GM23338 (cell line): ENCODE results near the gene DCDC2. TPM values are rescaled to one million over a fixed set of nuclear protein-coding genes. Genes with fewer than 3 reads are reported as not detected.
A peak's percentile ranks its signal among the peaks of the same experiment; 100 is the strongest.

Experiments
- ATAC-seq: fragments of 200-7000 bp; cut with Tn5 transposase; 3 replicates; pipeline ENCODE4 v1.9.1; 2020
- DNase-seq: peaks from one replicate; pipeline ENCODE4 v3.0.0-alpha.2; 2015; ENCODE audit warnings: low spot score
- H2AFZ ChIP-seq: fragments of 200-600 bp; sonication (generic); 2 replicates; pipeline ENCODE4 v1.8.0; 2016; ENCODE audit warnings: antibody characterized with exemption, mild to moderate bottlenecking, moderate library complexity
- H3F3A ChIP-seq: fragments of 200-600 bp; sonication (generic); replicated peaks from 2 replicates; pipeline ENCODE4 v1.8.0; 2017; ENCODE audit warnings: antibody characterized with exemption, mixed run types, low read depth
- H3K27ac ChIP-seq: fragments of 200-600 bp; sonication (generic); 2 replicates; pipeline ENCODE4 v1.6.1; 2016; ENCODE audit warnings: low read depth
- H3K27me3 ChIP-seq: fragments of 200-600 bp; sonication (generic); 2 replicates; pipeline ENCODE4 v1.8.0; 2016; ENCODE audit warnings: mild to moderate bottlenecking, mixed run types, moderate library complexity; ENCODE audit not compliant: insufficient read depth
- H3K36me3 ChIP-seq: fragments of 200-600 bp; sonication (generic); 2 replicates; pipeline ENCODE4 v1.8.0; 2016; ENCODE audit warnings: mild to moderate bottlenecking; ENCODE audit not compliant: insufficient read depth
- H3K4me1 ChIP-seq: fragments of 200-600 bp; sonication (generic); 2 replicates; pipeline ENCODE4 v1.8.0; 2016; ENCODE audit warnings: mild to moderate bottlenecking, moderate library complexity; ENCODE audit not compliant: insufficient read depth
- H3K4me2 ChIP-seq: fragments of 200-600 bp; sonication (generic); 2 replicates; pipeline ENCODE4 v1.7.1; 2017; ENCODE audit warnings: mixed run types
- H3K4me3 ChIP-seq: fragments of 200-600 bp; sonication (generic); 2 replicates; pipeline ENCODE4 v1.6.1; 2016; ENCODE audit warnings: mixed run types
- H3K79me2 ChIP-seq: fragments of 200-600 bp; sonication (generic); replicated peaks from 2 replicates; pipeline ENCODE4 v1.8.0; 2017; ENCODE audit warnings: mild to moderate bottlenecking; ENCODE audit not compliant: insufficient read depth
- H3K9me2 ChIP-seq: fragments of 200-600 bp; sonication (generic); 2 replicates; pipeline ENCODE4 v1.8.0; 2017; ENCODE audit not compliant: insufficient read depth
- H4K20me1 ChIP-seq: fragments of 200-600 bp; sonication (generic); replicated peaks from 2 replicates; pipeline ENCODE4 v1.8.0; 2017; ENCODE audit warnings: mild to moderate bottlenecking; ENCODE audit not compliant: insufficient read depth
- H3K27ac Mint-ChIP-seq: 2 replicates; pipeline ENCODE4 v1.8.0; 2020; ENCODE audit warnings: inconsistent platforms, mild to moderate bottlenecking, moderate library complexity, mixed read lengths
- H3K27me3 Mint-ChIP-seq: 3 replicates; pipeline ENCODE4 v1.8.0; 2022; ENCODE audit warnings: low read depth, mild to moderate bottlenecking, moderate library complexity, mixed read lengths, inconsistent platforms; ENCODE audit not compliant: insufficient read depth, poor library complexity
- H3K36me3 Mint-ChIP-seq: 3 replicates; pipeline ENCODE4 v1.8.0; 2021; ENCODE audit warnings: low read depth, mild to moderate bottlenecking, inconsistent platforms, moderate library complexity, mixed read lengths
- H3K4me1 Mint-ChIP-seq: 3 replicates; pipeline ENCODE4 v1.8.0; 2020; ENCODE audit warnings: mild to moderate bottlenecking, inconsistent platforms, mixed read lengths
- H3K4me3 Mint-ChIP-seq: 3 replicates; pipeline ENCODE4 v1.8.0; 2021; ENCODE audit warnings: moderate library complexity, mild to moderate bottlenecking, inconsistent platforms, mixed read lengths
- H3K9me3 Mint-ChIP-seq: 3 replicates; pipeline ENCODE4 v1.8.0; 2020; ENCODE audit warnings: moderate library complexity, mild to moderate bottlenecking, inconsistent platforms, mixed read lengths
- CREB1 ChIP-seq: fragments of 250-450 bp; sonication (Bioruptor Pico); IDR thresholded peaks from 2 replicates; pipeline ENCODE4 v1.5.0; 2020; ENCODE audit warnings: low read depth, mild to moderate bottlenecking, moderate library complexity
- CTCF ChIP-seq, 2 experiments: fragments of 200-600 bp in 1 of 2; sonication (generic) in 1 of 2; conservative IDR thresholded peaks; 2 replicates each; pipeline versions ENCODE4 v1.5.1 to v1.6.1; 2016 to 2017; ENCODE audit warnings: antibody characterized with exemption in 2 of 2, low read depth in 2 of 2, mild to moderate bottlenecking in 2 of 2, moderate library complexity in 1 of 2
- EZH2 ChIP-seq: fragments of 200-600 bp; sonication (generic); IDR thresholded peaks from one replicate; pipeline ENCODE4 v1.8.0; 2017; ENCODE audit warnings: antibody characterized with exemption, mild to moderate bottlenecking, low read depth; ENCODE audit not compliant: unreplicated experiment
- EZH2phosphoT487 ChIP-seq: fragments of 200-600 bp; sonication (generic); IDR thresholded peaks from one replicate; pipeline ENCODE4 v1.8.1; 2018; ENCODE audit warnings: antibody characterized with exemption; ENCODE audit not compliant: unreplicated experiment
- JUNB ChIP-seq: IDR thresholded peaks from one replicate; pipeline ENCODE4 v1.6.1; 2016; ENCODE audit warnings: antibody characterized with exemption; ENCODE audit not compliant: unreplicated experiment
- NANOG ChIP-seq: IDR thresholded peaks from 2 replicates; pipeline ENCODE4 v1.6.1; 2016; ENCODE audit warnings: antibody characterized with exemption, borderline replicate concordance
- POLR2AphosphoS5 ChIP-seq: IDR thresholded peaks from 2 replicates; pipeline ENCODE4 v1.6.1; 2016; ENCODE audit warnings: antibody characterized with exemption, low read depth
- REST ChIP-seq: IDR thresholded peaks from one replicate; pipeline ENCODE4 v1.6.1; 2018; ENCODE audit warnings: antibody characterized with exemption; ENCODE audit not compliant: unreplicated experiment
- STAT1 ChIP-seq: IDR thresholded peaks from one replicate; pipeline ENCODE4 v1.6.1; 2016; ENCODE audit warnings: antibody characterized with exemption; ENCODE audit not compliant: unreplicated experiment
- ZNF114 ChIP-seq: fragments of 250-450 bp; sonication (Bioruptor Pico); IDR thresholded peaks from 2 replicates; pipeline ENCODE4 v1.5.0; 2020; ENCODE audit warnings: mild to moderate bottlenecking, moderate library complexity
- ZNF331 ChIP-seq: fragments of 250-450 bp; sonication (Bioruptor Pico); IDR thresholded peaks from 2 replicates; pipeline ENCODE4 v1.5.0; 2020; ENCODE audit warnings: low read depth, mild to moderate bottlenecking, moderate library complexity
- ZNF462 ChIP-seq: fragments of 250-450 bp; sonication (Bioruptor Pico); IDR thresholded peaks from 2 replicates; pipeline ENCODE4 v1.5.0; 2020; ENCODE audit warnings: mild to moderate bottlenecking, moderate library complexity
- polyA plus RNA-seq: library from polyadenylated mRNA; unstranded; fragments of >200 nt; fragmentation: Nextera tagmentation; extraction: Ambion mirVana; gene quantifications from 2 replicates; pipeline ENCODE4 v1.2.1, GENCODE V29; 2016
- total RNA-seq: library from RNA; depleted of rRNA; stranded (reverse); fragments of >200 nt; shearing (Covaris generic); gene quantifications from 2 replicates; pipeline ENCODE4 v1.2.3, GENCODE V29; 2014
- TF ChIP-seq, protein P1 (sequence below): IDR thresholded peaks from 2 replicates; pipeline ENCODE4 v1.6.1; 2016; ENCODE audit warnings: antibody characterized with exemption

The DCDC2 gene
- total and polyA plus RNA-seq, 2 experiments from 2014 or later = 0.59 to 0.79 TPM

DNA sequence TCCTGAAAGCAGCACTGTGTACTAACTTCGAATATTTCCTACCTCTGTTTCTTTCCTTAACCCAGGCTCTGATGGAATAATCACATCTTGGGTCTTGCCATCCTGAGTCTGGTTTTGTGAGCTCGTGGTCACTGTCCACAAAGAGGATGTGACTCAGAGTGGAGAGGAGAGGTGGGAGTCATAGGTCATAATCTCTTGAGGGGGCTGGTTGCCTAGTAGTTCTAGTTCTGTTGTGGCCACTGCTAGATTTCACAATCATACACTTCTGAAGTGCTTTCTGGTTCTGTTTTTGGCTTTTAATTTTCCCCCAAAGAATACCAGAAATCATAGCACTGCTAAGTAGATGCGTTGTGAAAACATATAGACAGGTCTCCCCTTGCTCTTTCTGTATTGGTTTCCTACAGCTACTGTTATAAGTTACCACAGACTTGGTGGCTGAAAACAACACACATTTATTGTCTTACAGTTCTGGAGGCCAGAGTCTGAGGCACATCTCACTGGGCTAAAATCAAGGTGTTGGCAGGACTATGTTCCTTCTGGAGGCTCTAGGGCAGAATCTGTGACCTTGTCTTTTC is 129.1 kb downstream of the DCDC2 start:
- no peaks in the 10 kb centered on the region; the same call in 2 of the 3 replicates for H3K9me3 Mint-ChIP-seq
- peaks cover 6% of the 10 kb centered on the region for H3K27me3 Mint-ChIP-seq
- Histone ChIP-seq H3K27me3 (no peaks in the 10 kb centered on the region), H3K36me3 (no peaks in the 10 kb centered on the region), H3K4me2 (peak overlapping the region; percentile 30; the same call in 1 of the 2 replicates), H3K79me2 (no peaks in the 10 kb centered on the region), H4K20me1 (no peaks in the 10 kb centered on the region), H3F3A (no peaks in the 10 kb centered on the region), H3K27ac (no peak overlapping the region), H3K9me2 (peaks cover 6% of the 10 kb centered on the region; the same call in 1 of the 2 replicates), H3K4me1 (peaks cover 15% of the 10 kb centered on the region), H3K4me3 (no peak overlapping the region), H2AFZ (peak overlapping the region; percentile 77)
- ATAC-seq = no peak
- no peak for DNase-seq
- H3K27ac Mint-ChIP-seq = 0 out of 2 replicates have a peak overlapping the region, but pooled peaks have one; percentile 38
- no peak for TF ChIP-seq EZH2phosphoT487
- TF ChIP-seq ZNF331 (CRISPR knock-in tag) = no peak
- TF ChIP-seq STAT1 = no peak
- no peak for TF ChIP-seq ZNF462
- no peak for TF ChIP-seq POLR2AphosphoS5
- TF ChIP-seq REST = no peak
- TF ChIP-seq CREB1 (CRISPR knock-in tag) = no peak
- no peak for TF ChIP-seq ZNF114 (CRISPR knock-in tag)
- no peak for TF ChIP-seq EZH2
- no peak for TF ChIP-seq JUNB
- TF ChIP-seq NANOG = no peak
- TF ChIP-seq, protein P1, sequence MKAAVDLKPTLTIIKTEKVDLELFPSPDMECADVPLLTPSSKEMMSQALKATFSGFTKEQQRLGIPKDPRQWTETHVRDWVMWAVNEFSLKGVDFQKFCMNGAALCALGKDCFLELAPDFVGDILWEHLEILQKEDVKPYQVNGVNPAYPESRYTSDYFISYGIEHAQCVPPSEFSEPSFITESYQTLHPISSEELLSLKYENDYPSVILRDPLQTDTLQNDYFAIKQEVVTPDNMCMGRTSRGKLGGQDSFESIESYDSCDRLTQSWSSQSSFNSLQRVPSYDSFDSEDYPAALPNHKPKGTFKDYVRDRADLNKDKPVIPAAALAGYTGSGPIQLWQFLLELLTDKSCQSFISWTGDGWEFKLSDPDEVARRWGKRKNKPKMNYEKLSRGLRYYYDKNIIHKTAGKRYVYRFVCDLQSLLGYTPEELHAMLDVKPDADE = no peak
- TF ChIP-seq CTCF (conservative IDR thresholded peaks at IDR 0.05; ENCODE audit: low read depth in 2 of 2) = no peak
- no peaks in the 10 kb centered on the region for H3K36me3 Mint-ChIP-seq
- H3K4me1 Mint-ChIP-seq = peaks cover 25% of the 10 kb centered on the region
- H3K4me3 Mint-ChIP-seq = no peak overlapping the region
